Muscle of arm (tissue), 12 donors: ENCODE results near the gene NFS1. TPM values are rescaled to one million over a fixed set of nuclear protein-coding genes. Genes with fewer than 3 reads are reported as not detected.

Experiments used
- DNase-seq: peaks from one replicate; pipeline ENCODE4 v3.0.0-alpha.2; 2013
- polyA plus RNA-seq, 12 donors: library from polyadenylated mRNA; unstranded; fragments of 120-200 nt; gene quantifications; one replicate each; pipeline ENCODE4 v1.2.1, GENCODE V29; 2013; ENCODE audit not compliant: insufficient read length in 12 of 12

NFS1 gene
- polyA plus RNA-seq, 12 donors: 12.4 to 26.1 (median 14.0) TPM; not detected in 1

DNA sequence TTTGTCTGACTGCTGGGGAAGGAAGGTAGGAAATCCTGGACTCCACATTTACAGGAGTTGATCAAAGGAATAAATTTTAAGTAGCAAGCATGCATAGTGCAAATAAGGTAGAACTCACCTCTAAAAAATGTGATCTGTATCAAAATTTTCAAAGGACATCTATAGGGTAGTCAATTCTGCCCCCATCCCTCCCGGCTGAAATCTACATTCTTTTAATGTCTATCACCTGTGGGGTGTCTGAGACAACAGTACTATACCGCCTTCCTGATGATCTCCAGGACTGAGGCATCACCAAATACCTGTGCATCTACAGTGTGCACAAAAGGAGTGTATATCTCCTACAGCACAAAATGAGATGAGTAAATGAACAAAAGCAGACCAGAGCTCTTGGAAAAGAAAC, 54.3 kb downstream of the NFS1 start:
- DNase-seq: no peak

DNA sequence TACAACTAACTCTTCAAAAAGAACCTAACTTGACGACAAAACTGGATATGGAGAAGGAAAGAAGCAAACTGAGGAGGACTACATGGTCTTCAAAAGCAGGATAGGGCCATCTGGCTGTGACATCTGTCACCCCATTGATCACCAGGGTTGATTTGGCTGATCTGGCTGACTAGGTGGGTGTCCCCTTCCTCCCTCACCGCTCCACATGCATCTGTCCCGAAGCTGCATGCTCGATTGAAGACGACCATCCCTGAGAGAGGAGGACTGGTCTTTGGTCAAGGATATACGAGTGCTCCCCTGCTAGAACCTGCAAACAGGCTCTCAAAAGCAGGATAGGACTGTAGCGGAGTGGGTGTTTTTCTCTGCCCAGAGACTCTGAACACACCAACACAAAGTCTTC, 56.1 kb downstream of the NFS1 start:
- DNase-seq: no peak

DNA sequence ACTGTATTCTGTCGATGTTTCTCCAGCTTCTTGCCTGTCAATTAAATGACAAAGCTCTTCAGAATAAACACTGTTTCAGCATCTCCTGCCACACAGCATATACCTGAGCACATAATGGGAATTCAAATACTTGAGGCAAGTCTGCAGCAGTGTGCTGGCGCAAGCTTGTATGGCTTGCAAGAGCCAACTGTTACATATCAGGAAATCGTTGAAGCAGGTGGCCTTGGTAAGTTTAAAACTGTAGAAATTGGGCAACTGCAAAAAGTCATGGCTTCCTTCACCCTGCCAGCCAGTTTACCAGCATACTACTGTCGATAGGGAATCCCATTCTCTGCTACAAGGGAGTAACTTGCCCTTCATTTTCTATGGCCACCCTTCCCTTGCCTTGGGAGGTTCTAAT, 57.4 kb downstream of the NFS1 start:
- no peak for DNase-seq

DNA sequence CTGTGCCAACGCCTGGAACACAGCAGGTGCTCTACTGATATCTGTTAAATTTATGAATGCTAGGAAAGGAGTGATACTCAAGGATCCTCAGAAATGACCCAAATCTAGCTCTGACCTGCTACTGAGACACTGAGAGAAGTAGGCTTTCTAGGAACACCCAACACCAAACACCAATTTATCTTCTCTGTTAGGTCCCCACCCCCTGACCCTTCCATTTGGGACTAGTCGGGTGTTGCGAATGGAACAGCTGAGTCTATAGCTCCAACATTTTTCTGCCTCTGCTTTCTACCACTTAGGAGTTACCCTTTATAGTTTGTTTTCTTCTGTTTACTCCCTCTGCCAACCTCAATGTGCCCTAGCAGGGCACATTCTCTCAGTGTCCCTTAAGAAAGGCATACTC, 58.4 kb downstream of the NFS1 start:
- DNase-seq: no peak

DNA sequence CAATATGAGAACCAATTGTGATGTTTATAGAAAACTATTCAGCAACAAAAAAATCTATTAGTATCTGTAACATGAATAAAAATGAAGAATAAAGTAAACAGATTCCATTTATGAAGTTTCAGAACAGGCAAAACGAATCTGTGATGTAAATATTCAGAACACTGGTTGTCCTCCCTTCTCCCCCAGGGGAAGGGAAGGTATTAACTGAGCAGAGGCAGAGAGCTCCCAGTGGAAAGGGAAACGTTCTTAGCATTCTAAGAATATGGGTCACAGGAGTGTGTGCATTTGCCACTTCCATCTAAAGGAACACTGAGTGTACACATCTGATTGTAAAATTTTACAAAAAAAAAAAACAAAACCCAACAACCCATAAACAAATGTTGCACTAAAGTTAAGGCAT, 60.4 kb downstream of the NFS1 start:
- no peak for DNase-seq

DNA sequence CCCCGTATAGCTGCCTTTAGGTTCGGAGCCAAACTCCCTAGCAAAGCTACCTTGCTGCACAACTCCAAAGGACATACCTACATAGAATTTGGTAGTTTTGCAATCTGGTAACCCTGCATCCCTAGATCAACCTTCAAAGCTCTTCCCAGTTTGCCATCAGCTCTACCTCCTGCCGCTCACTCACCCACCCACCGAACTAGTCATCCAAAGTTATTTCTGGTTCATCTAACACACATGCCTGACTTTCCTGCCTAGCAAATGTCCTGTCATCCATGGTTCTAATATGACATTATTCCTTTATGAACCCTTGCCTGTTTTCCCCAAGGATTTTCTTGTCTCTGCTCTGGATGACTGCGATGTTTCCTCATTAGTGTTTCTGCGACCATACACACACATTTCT, 61.9 kb downstream of the NFS1 start:
- no peak for DNase-seq

DNA sequence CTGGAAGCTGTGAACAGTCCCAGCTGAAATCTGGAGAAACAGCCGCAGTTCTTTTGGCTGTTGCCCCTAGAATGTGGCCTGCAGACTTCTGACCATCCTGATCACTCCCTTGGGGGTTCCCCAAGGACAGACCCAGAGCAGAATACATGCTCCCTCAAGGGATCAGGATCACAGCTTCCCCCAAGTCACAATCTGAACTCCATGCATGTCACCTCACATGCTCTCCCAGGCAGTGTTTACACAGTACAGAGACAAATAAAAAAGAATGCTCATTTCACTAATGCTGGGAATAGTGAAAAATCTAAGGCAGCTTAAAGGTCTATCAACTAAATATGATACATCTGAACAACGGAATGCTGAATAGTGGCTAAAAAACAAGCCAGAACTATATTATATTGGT, 63.1 kb downstream of the NFS1 start:
- no peak for DNase-seq

DNA sequence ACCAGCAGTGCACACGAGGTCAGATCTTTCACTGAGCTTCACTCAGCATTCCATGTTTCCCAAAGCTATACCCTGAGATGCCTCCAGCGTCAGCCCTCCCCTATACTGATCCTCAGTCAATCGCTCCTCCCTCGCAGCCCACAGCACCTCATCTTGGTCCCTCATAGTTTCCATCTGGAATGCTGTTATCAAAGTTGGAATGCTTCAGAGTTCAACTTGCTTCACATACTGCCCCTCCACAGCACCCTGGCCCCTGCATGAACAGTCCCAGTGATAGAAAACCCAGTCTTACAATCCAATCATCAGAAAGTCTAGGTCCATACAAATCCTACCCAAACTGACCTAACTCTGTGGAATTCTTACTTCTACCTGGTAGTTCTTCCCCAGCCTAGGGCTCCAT, 63.5 kb downstream of the NFS1 start:
- DNase-seq: no peak

DNA sequence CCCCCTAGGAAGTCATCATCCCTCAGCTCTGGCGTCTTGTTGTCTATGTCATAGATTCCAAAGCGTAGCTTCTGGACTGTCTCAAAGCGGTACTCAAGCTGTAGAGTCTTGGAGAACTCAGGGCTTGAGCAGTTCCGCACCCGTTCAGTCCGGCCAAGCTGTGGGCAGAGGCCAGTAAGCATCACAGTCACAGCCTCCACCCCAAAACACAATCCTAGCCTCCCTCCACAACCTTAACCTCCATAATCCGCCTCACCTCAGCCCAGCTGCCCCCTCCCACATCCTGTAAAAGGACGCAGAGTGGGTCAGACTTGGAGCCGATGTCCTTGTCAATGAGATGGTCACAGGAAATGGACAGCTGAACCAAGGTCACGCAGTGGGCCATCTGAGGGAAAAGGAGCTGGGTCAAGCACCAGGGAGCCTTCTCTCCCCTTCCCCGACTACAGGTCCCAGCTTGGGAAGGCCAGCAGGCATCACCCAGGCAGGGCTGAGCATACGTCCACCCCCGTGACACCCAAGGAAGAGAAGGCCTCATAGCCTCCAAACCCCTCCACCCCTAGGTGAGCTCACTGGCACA, 66.5 kb downstream of the NFS1 start:
- DNase-seq: no peak

DNA sequence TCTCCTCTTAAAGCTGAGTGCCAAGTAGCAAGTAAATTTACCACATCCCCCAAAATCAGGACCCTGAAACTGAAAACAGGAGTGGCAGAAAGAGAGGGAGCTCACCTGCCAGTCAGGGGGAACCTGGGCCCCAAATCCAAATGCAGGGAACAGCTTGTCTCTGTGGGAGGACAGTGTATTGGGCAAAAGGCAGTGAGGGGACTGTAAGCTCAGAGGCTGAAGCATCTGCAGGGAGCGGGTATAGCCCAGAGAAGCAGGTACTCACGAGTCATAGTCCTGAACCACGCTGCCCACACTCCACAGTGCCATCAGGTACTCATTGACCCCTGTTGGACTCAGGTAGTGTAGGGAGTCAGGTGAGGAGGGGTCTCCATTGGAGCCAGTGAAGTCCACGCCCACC, 68.5 kb downstream of the NFS1 start:
- no peak for DNase-seq

DNA sequence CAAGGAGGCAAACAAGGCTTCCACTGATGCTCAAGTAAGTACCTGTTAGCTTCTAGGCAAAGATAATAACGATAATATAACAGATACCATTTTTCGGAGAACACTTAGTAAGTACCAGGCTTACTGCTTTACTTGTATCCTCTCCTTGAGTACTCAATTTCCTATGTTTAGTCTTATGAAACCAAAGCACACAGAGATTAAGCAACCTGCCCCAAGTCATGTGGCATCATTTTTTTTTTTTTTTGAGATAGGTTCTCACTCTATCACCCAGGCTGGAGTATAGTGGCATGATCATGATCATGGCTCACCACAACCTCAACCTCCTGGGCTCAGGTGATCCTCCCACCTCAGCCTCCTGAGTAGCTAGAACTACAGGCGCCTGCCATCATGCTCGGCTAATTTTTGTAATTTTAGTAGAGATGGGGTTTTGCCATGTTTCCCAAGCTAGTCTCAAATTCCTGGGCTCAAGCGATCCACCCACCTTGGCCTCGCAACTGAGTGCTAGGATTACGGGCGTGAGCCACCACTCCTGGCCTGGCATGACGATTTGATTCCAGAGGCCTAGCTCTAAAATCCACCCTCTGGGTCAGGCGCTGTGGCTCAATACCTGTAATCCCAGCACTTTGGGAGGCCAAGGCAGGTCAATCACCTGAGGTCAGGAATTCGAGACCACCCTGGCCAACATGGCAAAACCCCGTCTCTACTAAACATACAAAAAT, 69.6 kb downstream of the NFS1 start:
- no peak for DNase-seq

DNA sequence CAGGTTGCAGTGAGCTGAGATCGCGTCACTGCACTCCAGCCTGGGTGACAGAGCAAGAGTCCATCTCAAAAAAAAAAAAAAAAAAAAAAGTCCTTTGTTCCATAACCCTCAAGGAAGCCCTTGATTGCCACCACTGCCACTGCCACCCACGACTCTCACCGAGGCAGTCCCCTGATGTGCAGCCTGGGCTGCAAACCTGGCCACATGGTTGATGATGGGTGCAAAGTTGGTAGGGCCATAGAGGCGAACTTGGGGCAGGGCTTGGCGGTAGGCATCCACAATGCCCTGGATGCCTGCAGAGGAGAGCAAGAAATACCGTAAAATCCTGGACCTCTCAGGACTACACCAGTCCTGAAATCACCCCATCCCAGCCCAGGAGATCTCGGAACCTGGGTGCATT, 72.0 kb downstream of the NFS1 start:
- no peak for DNase-seq

DNA sequence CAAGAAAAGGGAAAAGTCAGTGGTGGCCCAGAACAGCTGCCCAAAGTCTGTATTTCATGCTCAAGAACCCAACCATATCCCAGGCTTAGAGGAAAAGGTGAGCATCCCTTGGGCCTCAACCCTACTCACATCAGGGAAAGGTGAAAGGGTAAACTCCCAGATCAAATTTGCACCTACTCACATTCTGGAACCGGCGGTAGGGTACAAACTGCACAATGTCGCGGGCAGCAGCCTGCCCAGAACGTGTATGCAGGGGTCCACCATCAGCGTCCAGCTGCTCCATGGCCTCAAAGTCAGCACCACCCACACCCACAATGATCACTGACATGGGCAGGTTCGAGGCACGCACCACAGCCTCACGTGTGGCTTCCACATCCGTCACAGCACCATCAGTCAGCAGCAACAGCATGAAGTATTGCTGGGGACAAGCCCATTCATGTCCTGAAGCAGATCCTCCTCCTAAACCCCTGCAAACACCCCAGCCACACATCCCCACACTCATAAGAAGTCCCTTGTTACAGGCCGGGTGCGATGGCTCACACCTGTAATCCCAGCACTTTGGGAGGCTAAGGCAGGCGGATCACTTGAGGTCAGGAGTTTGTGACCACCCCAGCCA, 72.7 kb downstream of the NFS1 start:
- DNase-seq: no peak

DNA sequence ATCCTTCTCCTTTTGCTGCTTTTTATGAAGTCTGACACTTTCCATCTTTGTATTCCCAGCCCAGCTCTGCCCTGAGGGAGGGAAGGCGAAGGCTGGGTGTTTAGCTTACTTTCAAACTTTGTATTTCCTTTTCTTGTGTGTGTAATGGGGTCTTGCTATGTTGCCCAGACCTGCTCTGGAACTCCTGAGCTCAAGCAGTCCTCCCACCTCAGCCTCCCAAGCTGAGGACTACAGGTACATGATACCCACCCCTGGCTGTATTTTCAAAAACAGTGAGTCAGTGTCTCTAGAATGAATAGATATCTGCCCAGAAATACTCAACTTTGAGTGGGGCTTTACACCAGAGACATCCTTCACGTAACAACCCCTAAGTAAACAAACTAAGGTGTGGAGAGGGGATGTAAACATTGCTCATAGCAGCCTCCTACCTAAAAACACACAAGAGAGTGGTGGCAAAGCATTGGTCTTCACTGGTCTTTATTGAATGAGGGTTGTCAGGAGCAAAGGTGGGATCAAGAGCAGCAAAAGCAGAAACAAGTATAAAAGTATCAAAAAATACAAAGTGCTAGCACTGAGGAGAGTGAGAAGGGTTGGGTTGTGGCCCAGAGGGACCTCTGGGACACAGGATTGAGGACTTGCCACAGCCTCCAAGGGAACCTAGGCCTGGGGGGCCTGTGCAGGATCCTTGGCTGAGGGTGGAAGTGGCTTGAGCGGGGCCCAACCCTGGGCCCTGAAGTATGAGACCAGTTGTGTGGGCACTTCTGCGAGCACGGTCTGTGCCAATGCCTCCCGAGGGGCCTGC, 73.4 kb downstream of the NFS1 start:
- no peak for DNase-seq

DNA sequence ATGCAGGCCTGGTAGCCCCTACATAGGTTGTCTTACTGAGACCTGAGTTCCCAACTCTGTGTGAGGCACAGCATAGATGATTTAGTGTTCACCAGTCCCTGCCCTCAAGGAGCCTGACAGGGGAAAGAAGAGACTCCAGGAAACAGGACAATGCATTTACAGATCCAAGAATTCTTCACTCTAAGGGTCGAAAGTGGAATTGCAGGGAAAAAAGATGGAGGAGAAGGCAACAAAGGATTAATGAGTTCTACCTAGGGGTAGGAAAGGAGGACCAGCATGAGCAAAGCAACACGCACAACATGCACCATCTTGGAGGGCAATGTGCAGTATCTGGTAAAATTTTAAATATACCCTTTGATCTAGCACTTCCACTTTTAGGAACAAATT, 77.6 kb downstream of the NFS1 start:
- DNase-seq: no peak

DNA sequence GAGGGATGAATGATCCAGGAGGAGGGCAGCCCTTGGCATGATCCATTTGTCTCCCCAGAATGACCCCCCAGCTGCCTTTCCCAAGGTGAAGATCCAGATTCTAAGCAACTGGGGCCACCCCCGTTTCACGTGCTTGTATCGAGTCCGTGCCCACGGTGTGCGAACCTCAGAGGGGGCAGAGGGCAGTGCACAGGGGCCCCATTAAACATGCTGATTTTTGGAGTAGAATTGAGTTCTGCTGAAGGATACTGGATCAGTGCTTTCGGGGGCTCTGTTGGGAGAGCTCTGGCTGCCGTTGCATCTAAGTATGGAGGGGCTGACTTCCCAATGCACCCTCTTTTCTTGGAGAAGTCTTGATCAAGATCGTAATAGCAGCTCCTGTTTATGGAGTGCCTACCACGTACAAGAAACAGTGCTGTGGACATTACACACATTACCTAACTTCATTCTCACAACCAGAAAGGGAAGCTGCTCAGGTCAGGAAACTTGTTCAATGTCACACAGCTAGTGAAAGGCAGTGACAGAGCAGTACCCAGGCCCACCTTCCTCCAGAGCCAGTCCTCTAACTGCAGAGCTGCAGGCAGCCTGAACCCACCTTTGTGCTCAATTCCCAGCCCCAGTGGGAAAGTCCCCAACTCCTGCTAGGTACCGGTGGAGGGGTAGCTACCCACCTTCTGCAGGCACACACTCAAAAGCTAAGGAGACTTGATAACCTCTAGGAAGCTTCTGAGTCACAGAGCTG, 78.2 kb downstream of the NFS1 start:
- no peak for DNase-seq

DNA sequence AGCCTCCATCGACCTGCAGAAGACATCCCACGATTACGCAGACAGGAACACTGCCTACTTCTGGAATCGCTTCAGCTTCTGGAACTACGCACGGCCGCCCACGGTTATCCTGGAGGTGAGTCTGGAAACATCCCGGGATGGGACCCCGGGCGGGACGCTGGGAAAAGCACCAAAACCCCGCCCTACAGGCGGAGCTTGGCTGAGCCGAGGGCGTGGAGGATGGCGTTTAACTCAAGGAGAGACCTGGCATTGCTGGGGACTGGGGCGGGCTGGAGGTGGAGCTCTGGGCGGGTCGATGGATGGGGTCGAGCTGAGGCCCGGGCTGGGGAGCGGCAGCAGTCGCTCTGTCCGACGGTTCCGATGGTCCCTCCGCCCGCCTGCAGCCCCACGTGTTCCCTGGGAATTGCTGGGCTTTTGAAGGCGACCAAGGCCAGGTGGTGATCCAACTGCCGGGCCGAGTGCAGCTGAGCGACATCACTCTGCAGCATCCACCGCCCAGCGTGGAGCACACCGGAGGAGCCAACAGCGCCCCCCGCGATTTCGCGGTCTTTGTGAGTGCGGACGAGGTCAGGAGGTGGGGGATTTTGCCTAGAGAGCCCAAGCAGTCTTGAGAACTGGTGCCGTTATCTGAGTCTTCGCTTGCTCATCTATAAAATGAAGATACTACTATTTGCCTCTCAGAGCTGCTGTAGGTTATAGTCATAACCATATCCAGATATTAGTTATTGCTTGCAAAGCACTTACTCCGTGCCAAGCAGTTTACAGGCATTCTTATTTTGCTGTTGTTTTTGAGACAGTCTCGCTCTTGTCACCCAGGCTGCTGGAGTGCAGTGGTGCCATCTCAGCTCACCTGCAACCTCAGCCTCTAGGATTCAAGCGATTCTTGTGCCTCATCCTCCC, 79.7 kb downstream of the NFS1 start:
- DNase-seq: peak; percentile 90

DNA sequence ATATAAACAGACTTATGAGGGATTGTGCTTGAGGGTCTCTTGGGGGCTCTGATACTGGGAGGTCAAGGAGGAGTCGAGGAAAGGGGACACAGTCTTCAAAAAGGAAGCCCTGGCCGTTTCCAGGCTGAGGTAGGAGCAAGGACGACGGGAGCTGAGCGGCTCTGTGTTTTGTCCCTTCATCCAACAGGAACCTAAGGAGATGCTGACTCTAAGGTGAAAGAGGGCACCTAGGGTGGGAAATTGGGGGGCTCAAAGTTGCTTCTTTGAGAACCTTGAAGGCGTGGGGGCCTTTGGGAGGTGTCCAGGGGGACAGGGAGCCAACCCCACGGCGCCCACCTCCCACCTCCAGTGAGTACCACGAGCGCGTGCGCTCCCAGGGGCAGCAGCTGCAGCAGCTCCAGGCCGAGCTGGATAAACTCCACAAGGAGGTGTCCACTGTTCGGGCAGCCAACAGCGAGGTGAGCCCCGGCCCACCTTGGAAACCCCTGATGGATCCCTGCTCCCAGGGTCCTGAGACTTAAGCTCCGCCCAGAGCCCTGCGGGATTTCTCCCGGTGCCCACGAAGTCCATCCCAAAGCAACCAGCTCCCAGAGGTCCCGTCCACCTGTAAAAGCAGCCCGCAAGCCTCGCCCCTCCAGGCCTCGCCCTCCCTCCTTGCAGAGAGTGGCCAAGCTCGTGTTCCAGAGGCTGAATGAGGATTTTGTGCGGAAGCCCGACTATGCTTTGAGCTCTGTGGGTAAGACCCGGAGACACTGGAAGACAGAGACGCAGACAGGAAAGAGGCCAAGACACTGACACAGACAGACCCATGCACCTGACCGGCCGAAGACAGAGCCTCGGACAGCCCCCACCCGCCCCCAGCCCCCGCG, 80.7 kb downstream of the NFS1 start:
- peak; percentile 24 for DNase-seq
